Spleen (tissue), 11 donors: ENCODE measurements around the gene NMU. TPM values are rescaled to one million over a fixed set of nuclear protein-coding genes. Genes with fewer than 3 reads are reported as not detected.

Experiments
- DNase-seq: peaks from one replicate; pipeline ENCODE4 v3.0.0-alpha.2; 2020
- H3K27ac ChIP-seq, 8 donors: fragments of 200-600 bp; sonication (generic) in 7 of 8; 1 replicate in 4 of 8; 2 replicates in 4 of 8; pipeline versions ENCODE4 v1.5.0 to v1.8.0; 2016 to 2021; ENCODE audit warnings: inconsistent platforms in 4 of 8, mild to moderate bottlenecking in 4 of 8, moderate library complexity in 1 of 8
- H3K27me3 ChIP-seq, 7 donors: fragments of 200-600 bp; sonication (generic) in 6 of 7; replicated peaks in 1 of 7; 1 replicate in 4 of 7; 2 replicates in 3 of 7; pipeline versions ENCODE4 v1.5.0 to v1.8.0; 2016 to 2021; ENCODE audit warnings: inconsistent platforms in 3 of 7, mild to moderate bottlenecking in 1 of 7
- H3K36me3 ChIP-seq, 6 donors: fragments of 200-600 bp; sonication (generic) in 5 of 6; 1 replicate in 4 of 6; 2 replicates in 2 of 6; pipeline versions ENCODE4 v1.5.0 to v1.8.0; 2016 to 2021; ENCODE audit warnings: inconsistent platforms in 2 of 6
- H3K4me1 ChIP-seq, 6 donors: fragments of 200-600 bp; sonication (generic) in 5 of 6; 1 replicate in 3 of 6; 2 replicates in 3 of 6; pipeline versions ENCODE4 v1.5.0 to v1.8.0; 2016 to 2021; ENCODE audit warnings: inconsistent platforms in 3 of 6
- H3K4me3 ChIP-seq, 8 donors: fragments of 200-600 bp; sonication (generic) in 7 of 8; 1 replicate in 4 of 8; 2 replicates in 4 of 8; pipeline versions ENCODE4 v1.5.0 to v1.8.0; 2016 to 2021; ENCODE audit warnings: inconsistent platforms in 4 of 8, mild to moderate bottlenecking in 4 of 8, moderate library complexity in 2 of 8
- H3K9me3 ChIP-seq, 8 donors: fragments of 200-600 bp; sonication (generic) in 7 of 8; 1 replicate in 4 of 8; 2 replicates in 4 of 8; pipeline versions ENCODE4 v1.5.0 to v1.8.0; 2016 to 2021; ENCODE audit warnings: inconsistent platforms in 4 of 8
- POLR2A ChIP-seq, 3 donors: fragments of 450-650 bp; IDR thresholded peaks; one replicate each; pipeline ENCODE4 v1.5.1; 2017; ENCODE audit warnings: antibody characterized with exemption in 3 of 3, mild to moderate bottlenecking in 1 of 3
- POLR2AphosphoS5 ChIP-seq, 3 donors: sonication (generic); formaldehyde crosslinking; IDR thresholded peaks; one replicate each; pipeline ENCODE4 v1.5.1; 2017; ENCODE audit warnings: antibody characterized with exemption in 3 of 3
- WGBS, 5 donors: extraction: QIAGEN DNeasy Blood & Tissue Kit in 3 of 5; methylation state at CpG; one replicate each; pipeline versions ENCODE4 v1.1.5 to v1.1.7; 2013 to 2018; 5-methylcytosine and 5-hydroxymethylcytosine counted together
- intact Hi-C: fragments of 100-400 bp; cut with DNase I; formaldehyde crosslinking; loops from one replicate; pipeline ENCODE4 v1.15.0; 2023; ENCODE audit warnings: low total_unique reads
- polyA plus RNA-seq, 3 donors: library from polyadenylated mRNA; stranded (reverse); fragments of 200-250 nt; gene quantifications; one replicate each; pipeline ENCODE4 v1.2.1, GENCODE V29; 2013
- total RNA-seq, 7 donors: library from RNA; depleted of rRNA in 3 of 7; stranded (reverse); fragments of >200 nt in 3 of 7; fragmentation: NEBNext Ultra II Directional in 4 of 7; extraction: Animal tissue kit (Norgen Biotek cat#: 25700) in 4 of 7; gene quantifications; one replicate each; pipeline versions ENCODE4 v1.1.0 to v1.2.1, GENCODE V29; 2016 to 2021
- TF ChIP-seq, protein P1 (sequence below), 11 experiments: fragments of 200-600 bp in 7 of 11; fragments of 450-650 bp in 4 of 11; sonication (generic) in 4 of 11; IDR thresholded peaks in 8 of 11; conservative IDR thresholded peaks in 3 of 11; 1 replicate in 7 of 11; 2 replicates in 4 of 11; pipeline versions ENCODE4 v1.4.0 to v1.8.0; 2016 to 2021; ENCODE audit warnings: antibody characterized with exemption in 11 of 11, inconsistent platforms in 4 of 11, mild to moderate bottlenecking in 1 of 11
- donor health status: healthy with polysubstance abuse.
- donor health status: DM: no; HTN: no; CAD: no; lungs with moderate emphysema.
- donor health status: DM: no; HTN: no; CAD: no.
- donor health status: Bipolar disorder and iron deficiency.
- donor health status: healthy.
- donor health status: DM: no; HTN: no; CAD: no.
- donor health status: DM: yes; HTN: yes; CAD: no.

Gene NMU
- total and polyA plus RNA-seq, 10 donors: 0.09 to 1.2 TPM; not detected in 8

- Histone ChIP-seq H3K27ac (no peak overlapping the region), H3K27me3 (no peaks in the 10 kb centered on the region), H3K4me3 (no peak overlapping the region), H3K9me3 (peaks cover 0 to 48% (median 38%) of the 10 kb centered on the region in 8 donors), H3K4me1 (no peaks in the 10 kb centered on the region), H3K36me3 (no peaks in the 10 kb centered on the region)
- TF ChIP-seq, protein P1, sequence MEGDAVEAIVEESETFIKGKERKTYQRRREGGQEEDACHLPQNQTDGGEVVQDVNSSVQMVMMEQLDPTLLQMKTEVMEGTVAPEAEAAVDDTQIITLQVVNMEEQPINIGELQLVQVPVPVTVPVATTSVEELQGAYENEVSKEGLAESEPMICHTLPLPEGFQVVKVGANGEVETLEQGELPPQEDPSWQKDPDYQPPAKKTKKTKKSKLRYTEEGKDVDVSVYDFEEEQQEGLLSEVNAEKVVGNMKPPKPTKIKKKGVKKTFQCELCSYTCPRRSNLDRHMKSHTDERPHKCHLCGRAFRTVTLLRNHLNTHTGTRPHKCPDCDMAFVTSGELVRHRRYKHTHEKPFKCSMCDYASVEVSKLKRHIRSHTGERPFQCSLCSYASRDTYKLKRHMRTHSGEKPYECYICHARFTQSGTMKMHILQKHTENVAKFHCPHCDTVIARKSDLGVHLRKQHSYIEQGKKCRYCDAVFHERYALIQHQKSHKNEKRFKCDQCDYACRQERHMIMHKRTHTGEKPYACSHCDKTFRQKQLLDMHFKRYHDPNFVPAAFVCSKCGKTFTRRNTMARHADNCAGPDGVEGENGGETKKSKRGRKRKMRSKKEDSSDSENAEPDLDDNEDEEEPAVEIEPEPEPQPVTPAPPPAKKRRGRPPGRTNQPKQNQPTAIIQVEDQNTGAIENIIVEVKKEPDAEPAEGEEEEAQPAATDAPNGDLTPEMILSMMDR (IDR thresholded peaks at IDR 0.05 in 8 of 11, conservative IDR thresholded peaks at IDR 0.05 in 3 of 11): no peak
- intact Hi-C loops: no loop called here
- no peak for DNase-seq
- 43 to 86% (median 67%) methylated on average over 1 of the region's 1 CpG for WGBS, 5 donors
These were observed 61.8 kb downstream of the NMU start for GRCh38 chr4:55574252-55574651.

GRCh38 chr4:55571806-55572205 is 64.3 kb downstream of the NMU start:
- Histone ChIP-seq H3K4me3 (no peak overlapping the region), H3K27me3 (no peaks in the 10 kb centered on the region), H3K36me3 (no peaks in the 10 kb centered on the region), H3K9me3 (peaks cover 0 to 31% (median 27%) of the 10 kb centered on the region in 8 donors), H3K4me1 (no peaks in the 10 kb centered on the region), H3K27ac (no peak overlapping the region)
- 66 to 91% (median 84%) methylated on average over 3 of the region's 3 CpGs for WGBS, 5 donors
- TF ChIP-seq POLR2A (IDR thresholded peaks at IDR 0.05): no peak
- no peak for TF ChIP-seq POLR2AphosphoS5 (IDR thresholded peaks at IDR 0.05)
- TF ChIP-seq, protein P1 (IDR thresholded peaks at IDR 0.05 in 8 of 11, conservative IDR thresholded peaks at IDR 0.05 in 3 of 11): no peak
- DNase-seq: no peak
- intact Hi-C loops: no loop called here

- DNase-seq: no peak
- no peaks in the 10 kb centered on the region for H3K27me3 ChIP-seq
- no peak overlapping the region for H3K4me3 ChIP-seq
- WGBS, 5 donors: 69 to 90% (median 83%) methylated on average over 1 of the region's 1 CpG
- TF ChIP-seq POLR2AphosphoS5 (IDR thresholded peaks at IDR 0.05): no peak
- TF ChIP-seq, protein P1 (IDR thresholded peaks at IDR 0.05 in 8 of 11, conservative IDR thresholded peaks at IDR 0.05 in 3 of 11): no peak
- no peak for TF ChIP-seq POLR2A (IDR thresholded peaks at IDR 0.05)
- H3K36me3 ChIP-seq: no peaks in the 10 kb centered on the region
- H3K27ac ChIP-seq: no peak overlapping the region
- intact Hi-C loops: no loop called here
- peaks cover 0 to 3% (median under 1%) of the 10 kb centered on the region in 8 donors for H3K9me3 ChIP-seq
- H3K4me1 ChIP-seq: no peaks in the 10 kb centered on the region
These were observed 67.1 kb downstream of the NMU start for GRCh38 chr4:55568905-55569504.

DNA sequence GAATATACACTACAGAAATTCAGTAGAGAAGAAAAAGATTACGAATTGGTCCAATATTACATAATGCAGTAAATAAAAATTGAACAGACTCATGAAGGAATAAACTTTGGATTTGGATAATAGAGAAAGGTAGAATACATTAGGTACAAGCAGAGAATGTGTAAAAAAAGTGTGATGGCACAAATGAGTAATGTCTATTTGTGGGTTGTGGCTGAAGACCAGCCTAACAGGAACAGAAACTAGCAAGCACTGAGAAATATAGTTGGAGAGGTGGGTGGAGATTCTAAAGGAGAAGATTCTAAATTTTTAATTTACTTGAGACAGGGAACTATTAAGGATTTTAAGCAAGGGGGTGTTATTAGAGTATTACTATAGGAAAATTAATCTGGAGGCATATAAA is 74.2 kb downstream of the NMU start:
- TF ChIP-seq POLR2A (IDR thresholded peaks at IDR 0.05): no peak
- TF ChIP-seq POLR2AphosphoS5 (IDR thresholded peaks at IDR 0.05): no peak
- TF ChIP-seq, protein P1 (IDR thresholded peaks at IDR 0.05 in 8 of 11, conservative IDR thresholded peaks at IDR 0.05 in 3 of 11): no peak
- 82 to 96% (median 94%) methylated on average over 1 of the region's 1 CpG for WGBS, 5 donors
- H3K27ac ChIP-seq: no peak overlapping the region
- peaks cover 0 to 11% (median 4%) of the 10 kb centered on the region in 6 donors for H3K4me1 ChIP-seq
- H3K4me3 ChIP-seq: no peak overlapping the region
- no peak for DNase-seq
- intact Hi-C loops: no loop called here
- H3K36me3 ChIP-seq: no peaks in the 10 kb centered on the region
- H3K27me3 ChIP-seq: no peaks in the 10 kb centered on the region
- no peaks in the 10 kb centered on the region for H3K9me3 ChIP-seq
